Natural killer cell (primary cell): ENCODE results near the gene KXD1. TPM values are rescaled to one million over a fixed set of nuclear protein-coding genes. Genes with fewer than 3 reads are reported as not detected.

Source experiments
- ATAC-seq, 3 donors: fragments of 150-1000 bp in 2 of 3; fragments of 200-7000 bp in 1 of 3; cut with Tn5 transposase; 1 replicate in 1 of 3; 2 replicates in 2 of 3; pipeline ENCODE4 v1.10.0; 2021; ENCODE audit warnings: mild to moderate bottlenecking in 2 of 3, moderate library complexity in 2 of 3
- DNase-seq, 2 donors: peaks; one replicate each; pipeline versions ENCODE4 v3.0.0 to v3.0.0-alpha.2; 2013 to 2021; ENCODE audit warnings: mixed read lengths in 1 of 2
- H3K27ac ChIP-seq: one replicate; pipeline ENCODE4 v1.5.1; 2013; ENCODE audit warnings: mild to moderate bottlenecking, low read length
- H3K27me3 ChIP-seq: one replicate; pipeline ENCODE4 v1.6.1; 2013; ENCODE audit warnings: low read length; ENCODE audit not compliant: control insufficient read depth, insufficient read depth
- H3K36me3 ChIP-seq: one replicate; pipeline ENCODE4 v1.6.1; 2013; ENCODE audit warnings: low read length; ENCODE audit not compliant: control insufficient read depth, insufficient read depth
- H3K4me1 ChIP-seq: one replicate; pipeline ENCODE4 v1.6.1; 2013; ENCODE audit warnings: low read length; ENCODE audit not compliant: control insufficient read depth, insufficient read depth
- H3K4me3 ChIP-seq: one replicate; pipeline ENCODE4 v1.5.1; 2013; ENCODE audit warnings: low read length
- H3K9me3 ChIP-seq: one replicate; pipeline ENCODE4 v1.6.1; 2013; ENCODE audit warnings: low read length; ENCODE audit not compliant: control insufficient read depth, insufficient read depth
- H3K27ac Mint-ChIP-seq, 2 donors: one replicate each; pipeline ENCODE4 v1.8.0; 2022; ENCODE audit warnings: mild to moderate bottlenecking in 2 of 2, mixed read lengths in 2 of 2, moderate library complexity in 1 of 2
- H3K27me3 Mint-ChIP-seq, 2 donors: one replicate each; pipeline ENCODE4 v1.8.0; 2022; ENCODE audit warnings: low read depth in 2 of 2, mixed read lengths in 2 of 2
- H3K36me3 Mint-ChIP-seq: one replicate; pipeline ENCODE4 v1.8.0; 2022; ENCODE audit warnings: mixed read lengths
- H3K4me1 Mint-ChIP-seq, 2 donors: one replicate each; pipeline ENCODE4 v1.8.0; 2022; ENCODE audit warnings: mixed read lengths in 2 of 2
- H3K4me3 Mint-ChIP-seq: one replicate; pipeline ENCODE4 v1.8.0; 2022; ENCODE audit warnings: mild to moderate bottlenecking, moderate library complexity, mixed read lengths
- H3K9me3 Mint-ChIP-seq, 2 donors: one replicate each; pipeline ENCODE4 v1.8.0; 2022; ENCODE audit warnings: mixed read lengths in 2 of 2
- CTCF ChIP-seq: fragments of 200-600 bp; IDR thresholded peaks from one replicate; pipeline ENCODE4 v1.8.0; 2022; ENCODE audit warnings: antibody characterized with exemption
- WGBS: methylation state at CpG from one replicate; pipeline ENCODE4 v1.1.7; 2013; ENCODE audit warnings: missing lambda C conversion rate; ENCODE audit not compliant: insufficient coverage; 5-methylcytosine and 5-hydroxymethylcytosine counted together
- intact Hi-C: fragments of 100-400 bp; cut with micrococcal nuclease; formaldehyde crosslinking; loops from one replicate; pipeline ENCODE4 v1.14.2; 2022
- total RNA-seq, 4 donors: library from RNA; stranded (reverse); fragments of 120-200 nt in 1 of 4; gene quantifications; one replicate each; pipeline versions ENCODE4 v1.2.3 to v1.2.4, GENCODE V29; 2013 to 2022

The KXD1 gene, protein sequence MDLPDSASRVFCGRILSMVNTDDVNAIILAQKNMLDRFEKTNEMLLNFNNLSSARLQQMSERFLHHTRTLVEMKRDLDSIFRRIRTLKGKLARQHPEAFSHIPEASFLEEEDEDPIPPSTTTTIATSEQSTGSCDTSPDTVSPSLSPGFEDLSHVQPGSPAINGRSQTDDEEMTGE
- total RNA-seq: 10 to 100 TPM; 83.2 to 88.8 (median 86.9) TPM
- total RNA-seq (2013): 46.3 TPM

DNA sequence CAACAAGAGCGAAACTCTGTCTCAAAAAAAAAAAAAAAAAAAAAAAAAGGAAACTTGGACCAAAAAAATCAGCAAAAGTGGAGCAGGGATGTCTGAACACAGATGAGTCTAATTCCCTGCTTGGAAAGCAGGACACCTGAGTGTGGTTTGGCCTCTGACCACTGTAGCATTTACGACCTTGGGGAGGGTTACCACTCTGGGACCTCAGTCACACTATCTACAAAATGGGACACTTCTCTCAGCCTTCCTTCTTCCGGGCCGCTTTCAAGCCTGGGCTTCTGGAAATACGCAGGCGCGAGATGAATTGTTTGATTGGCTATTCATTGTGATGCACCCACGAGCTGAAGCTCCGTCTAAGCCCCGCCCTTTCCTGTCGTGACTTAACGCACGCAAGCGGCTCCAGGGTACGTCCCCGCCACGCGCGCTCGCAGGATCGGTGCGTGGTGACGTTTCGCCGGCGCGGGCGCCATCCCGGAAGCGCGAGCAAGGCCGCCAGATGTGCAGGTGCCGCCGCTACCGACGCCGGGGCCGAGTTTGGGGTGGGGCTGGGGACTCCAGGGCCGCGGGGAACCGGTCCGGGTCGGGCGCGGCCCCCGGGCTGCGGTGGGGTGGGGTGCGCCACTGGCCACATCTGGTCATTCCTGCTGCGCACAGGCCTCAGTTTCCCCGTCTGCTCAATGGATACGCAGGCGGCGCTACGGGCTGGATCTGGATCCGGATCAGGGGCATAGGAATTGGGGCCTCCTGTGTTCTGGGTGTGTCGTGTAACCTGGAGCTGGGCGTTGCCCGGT, at the start of gene KXD1:
TSS of gene KXD1 (plus strand) at position 460 of the 791 bp plus-strand sequence. CDS start 4,187 bp downstream, outside the sequence.
- WGBS: 2% methylated on average over 58 of the region's 58 CpGs
- H3K4me3 ChIP-seq: peak within 1 kb of the TSS; percentile 94

GRCh38 chr19:18508585-18508984, 49.1 kb upstream of the KXD1 start:
- peaks cover 51 to 66% of the 10 kb centered on the region in 2 donors for H3K4me1 Mint-ChIP-seq
- no peaks in the 10 kb centered on the region for H3K9me3 Mint-ChIP-seq
- no peaks in the 10 kb centered on the region for H3K36me3 Mint-ChIP-seq
- Histone ChIP-seq H3K4me3 (no peak overlapping the region), H3K27me3 (no peaks in the 10 kb centered on the region), H3K9me3 (no peaks in the 10 kb centered on the region), H3K36me3 (no peaks in the 10 kb centered on the region), H3K27ac (no peak overlapping the region), H3K4me1 (peaks cover 69% of the 10 kb centered on the region)
- H3K4me3 Mint-ChIP-seq: no peak overlapping the region
- intact Hi-C loops: no loop called here
- ATAC-seq (no peak), DNase-seq (no peak)
- H3K27ac Mint-ChIP-seq: peak overlapping the region in 1 of 2 donors; percentile 24
- WGBS: 91% methylated on average over 7 of the region's 7 CpGs
- no peaks in the 10 kb centered on the region for H3K27me3 Mint-ChIP-seq
- TF ChIP-seq CTCF: no peak

More for the DNA sequence above, at the start of gene KXD1:
- TF ChIP-seq CTCF: no peak
- peak within 1 kb of the TSS; percentile 88 for H3K4me3 Mint-ChIP-seq
- intact Hi-C loops: loop anchor here (1.0 kb wide), 3 partner anchors 14 to 35 kb away; partner anchors contain the start of genes ELL, FKBP8 and UBA52
- Histone ChIP-seq H3K27ac (peak within 1 kb of the TSS; percentile 98), H3K36me3 (peaks cover 6% of the 10 kb centered on the region), H3K9me3 (no peaks in the 10 kb centered on the region), H3K27me3 (no peaks in the 10 kb centered on the region), H3K4me1 (peaks cover 21% of the 10 kb centered on the region)
- no peaks in the 10 kb centered on the region for H3K27me3 Mint-ChIP-seq
- peak within 1 kb of the TSS; percentile 83 to 91 for H3K27ac Mint-ChIP-seq
- no peaks in the 10 kb centered on the region for H3K9me3 Mint-ChIP-seq
- peak; percentile 95 to 100 for DNase-seq
- peak; percentile 98 to 100 (median 98) for ATAC-seq
- H3K36me3 Mint-ChIP-seq: no peaks in the 10 kb centered on the region
- peaks cover 8 to 21% of the 10 kb centered on the region in 2 donors for H3K4me1 Mint-ChIP-seq

- DNase-seq (no peak), ATAC-seq (no peak)
- 89% methylated on average over 7 of the region's 8 CpGs for WGBS
- Mint-ChIP-seq H3K36me3 (no peaks in the 10 kb centered on the region), H3K27me3 (no peaks in the 10 kb centered on the region), H3K4me1 (peaks cover 48 to 62% of the 10 kb centered on the region in 2 donors), H3K4me3 (no peak overlapping the region), H3K27ac (no peak overlapping the region), H3K9me3 (no peaks in the 10 kb centered on the region)
- no peaks in the 10 kb centered on the region for H3K27me3 ChIP-seq
- no peak overlapping the region for H3K27ac ChIP-seq
- peaks cover 65% of the 10 kb centered on the region for H3K4me1 ChIP-seq
- H3K36me3 ChIP-seq: no peaks in the 10 kb centered on the region
- TF ChIP-seq CTCF: no peak
- no peaks in the 10 kb centered on the region for H3K9me3 ChIP-seq
- intact Hi-C loops: no loop called here
- H3K4me3 ChIP-seq: no peak overlapping the region
Observed at GRCh38 chr19:18510216-18510615, 47.5 kb upstream of the KXD1 start.
